OCI-LY7 (cell line): Measurements from ENCODE around the gene VARS2. TPM values are rescaled to one million over a fixed set of nuclear protein-coding genes. Genes with fewer than 3 reads are reported as not detected.

Experiments used
- BruUV-seq: library from RNA; stranded (reverse); fragments of 400-500 nt; replicated peaks from 2 replicates; lab custom pipeline; 2021; lab: Mats Ljungman, UMichigan
- CTCF ChIA-PET: fragments of 300-600 bp; sonication (Branson Sonifier 250); formaldehyde crosslinking; loops from one replicate; lab custom pipeline; 2022; ENCODE audit warnings: antibody characterized with exemption; ENCODE audit not compliant: unreplicated experiment; lab: Charles Lee
- POLR2A ChIA-PET: fragments of 300-600 bp; sonication (Branson Sonifier 250); formaldehyde crosslinking; loops from one replicate; lab custom pipeline; 2022; ENCODE audit warnings: antibody characterized with exemption; lab: Charles Lee
- DNase-seq: peaks from one replicate; pipeline ENCODE4 v3.0.0-alpha.2; 2015; ENCODE audit warnings: low spot score
- H2AFZ ChIP-seq: fragments of 200-600 bp; sonication (generic), shearing (Covaris generic); 2 replicates; pipeline ENCODE4 v1.6.1; 2014; ENCODE audit warnings: mild to moderate bottlenecking, antibody characterized with exemption, low read length, moderate library complexity
- H3K27ac ChIP-seq: fragments of 200-600 bp; sonication (generic); 2 replicates; pipeline ENCODE4 v1.5.1; 2014; ENCODE audit warnings: mixed run types, low read depth, mild to moderate bottlenecking, moderate library complexity, low read length, inconsistent platforms; ENCODE audit not compliant: poor library complexity, severe bottlenecking
- H3K36me3 ChIP-seq: fragments of 200-600 bp; sonication (generic); 2 replicates; pipeline ENCODE4 v1.6.1; 2014; ENCODE audit warnings: mild to moderate bottlenecking, antibody characterized with exemption, low read length, moderate library complexity, mixed read lengths; ENCODE audit not compliant: insufficient read depth
- H3K4me1 ChIP-seq: fragments of 200-600 bp; sonication (generic); 2 replicates; pipeline ENCODE4 v1.5.1; 2014; ENCODE audit warnings: mild to moderate bottlenecking, low read length; ENCODE audit not compliant: insufficient read depth, poor library complexity, severe bottlenecking
- H3K4me2 ChIP-seq: fragments of 200-600 bp; sonication (generic); 2 replicates; pipeline ENCODE4 v1.6.1; 2014; ENCODE audit warnings: mild to moderate bottlenecking, low read length
- H3K4me3 ChIP-seq: fragments of 200-600 bp; sonication (generic); 2 replicates; pipeline ENCODE4 v1.5.1; 2014; ENCODE audit warnings: mild to moderate bottlenecking, low read depth, low read length; ENCODE audit not compliant: poor library complexity, severe bottlenecking
- H3K79me2 ChIP-seq: fragments of 200-600 bp; sonication (generic); 2 replicates; pipeline ENCODE4 v1.6.1; 2016; ENCODE audit warnings: low read depth, mild to moderate bottlenecking, low read length, moderate library complexity, mixed read lengths; ENCODE audit not compliant: insufficient read depth
- H3K9me2 ChIP-seq: fragments of 200-600 bp; sonication (generic); 2 replicates; pipeline ENCODE4 v1.6.1; 2016; ENCODE audit warnings: mild to moderate bottlenecking, low read length, mixed read lengths; ENCODE audit not compliant: insufficient read depth
- H3K9me3 ChIP-seq: fragments of 200-600 bp; sonication (generic); 2 replicates; pipeline ENCODE4 v1.6.1; 2014; ENCODE audit warnings: mild to moderate bottlenecking, mixed run types, low read length, mixed read lengths
- H4K20me1 ChIP-seq: fragments of 200-600 bp; sonication (generic); 2 replicates; pipeline ENCODE4 v1.6.1; 2014; ENCODE audit warnings: mild to moderate bottlenecking, antibody characterized with exemption, low read length, moderate library complexity, mixed read lengths; ENCODE audit not compliant: insufficient read depth
- CTCF ChIP-seq: fragments of 200-600 bp; sonication (generic); conservative IDR thresholded peaks from 2 replicates; pipeline ENCODE4 v1.5.1; 2014; ENCODE audit warnings: mild to moderate bottlenecking, antibody characterized with exemption, low read length, moderate library complexity, mixed read lengths
- EZH2phosphoT487 ChIP-seq: fragments of 200-600 bp; sonication (generic); IDR thresholded peaks from 2 replicates; pipeline ENCODE4 v1.6.1; 2018; ENCODE audit warnings: low read depth, borderline replicate concordance, mild to moderate bottlenecking, mixed run types, antibody characterized with exemption, low read length, moderate library complexity, mixed read lengths
- intact Hi-C: fragments of 100-400 bp; cut with micrococcal nuclease; formaldehyde crosslinking; loops from one replicate; pipeline ENCODE4 v1.10.0; 2022; ENCODE audit not compliant: unreplicated experiment
- total RNA-seq, 2 experiments: library from RNA; depleted of rRNA in 1 of 2; stranded (reverse); fragments of >200 nt in 1 of 2; shearing (Covaris generic) in 1 of 2; gene quantifications; 2 replicates each; pipeline ENCODE4 v1.2.3, GENCODE V29; 2014 to 2022

Gene VARS2
- total RNA-seq, 2 experiments from 2014 or later = 81.8 to 98.9 TPM

- Histone ChIP-seq H3K9me3 (peaks cover 14% of the 10 kb centered on the region), H3K36me3 (peaks cover 15% of the 10 kb centered on the region), H3K4me1 (no peaks in the 10 kb centered on the region), H3K4me2 (no peak overlapping the region), H4K20me1 (no peaks in the 10 kb centered on the region), H3K79me2 (no peaks in the 10 kb centered on the region), H3K4me3 (no peak overlapping the region), H2AFZ (no peak overlapping the region), H3K27ac (no peak overlapping the region), H3K9me2 (no peaks in the 10 kb centered on the region)
- intact Hi-C loops = no loop called here
- ChIA-PET CTCF (no interaction called here), POLR2A (no interaction called here)
- TF ChIP-seq CTCF (no peak), EZH2phosphoT487 (no peak)
- DNase-seq = no peak
- BruUV-seq = no TSS peak
Measured at GRCh38 chr6:30932665-30933365, 18.8 kb downstream of the VARS2 start.

- BruUV-seq = no TSS peak
- Histone ChIP-seq H3K4me1 (no peaks in the 10 kb centered on the region), H3K9me2 (no peaks in the 10 kb centered on the region), H3K36me3 (no peaks in the 10 kb centered on the region), H4K20me1 (no peaks in the 10 kb centered on the region), H3K9me3 (no peaks in the 10 kb centered on the region), H3K27ac (no peak overlapping the region), H3K79me2 (no peaks in the 10 kb centered on the region), H3K4me3 (no peak overlapping the region), H3K4me2 (no peak overlapping the region), H2AFZ (no peak overlapping the region)
- no peak for DNase-seq
- ChIA-PET POLR2A (no interaction called here), CTCF (no interaction called here)
- intact Hi-C loops = no loop called here
- TF ChIP-seq EZH2phosphoT487 (no peak), CTCF (no peak)
Measured at GRCh38 chr6:30935018-30935417, 21.0 kb downstream of the VARS2 start.

GRCh38 chr6:30937265-30937664 is 23.2 kb downstream of the VARS2 start:
- no peak for TF ChIP-seq EZH2phosphoT487
- no peak for TF ChIP-seq CTCF
- Histone ChIP-seq H3K9me2 (no peaks in the 10 kb centered on the region), H3K9me3 (no peaks in the 10 kb centered on the region), H2AFZ (no peak overlapping the region), H3K36me3 (no peaks in the 10 kb centered on the region), H3K4me3 (no peak overlapping the region), H3K27ac (no peak overlapping the region), H3K4me2 (no peak overlapping the region), H3K4me1 (no peaks in the 10 kb centered on the region), H4K20me1 (no peaks in the 10 kb centered on the region), H3K79me2 (no peaks in the 10 kb centered on the region)
- ChIA-PET CTCF (no interaction called here), POLR2A (no interaction called here)
- intact Hi-C loops = no loop called here
- no peak for DNase-seq
- BruUV-seq = no TSS peak
